ENCODE measurements around the gene AGAP3.

DNA sequence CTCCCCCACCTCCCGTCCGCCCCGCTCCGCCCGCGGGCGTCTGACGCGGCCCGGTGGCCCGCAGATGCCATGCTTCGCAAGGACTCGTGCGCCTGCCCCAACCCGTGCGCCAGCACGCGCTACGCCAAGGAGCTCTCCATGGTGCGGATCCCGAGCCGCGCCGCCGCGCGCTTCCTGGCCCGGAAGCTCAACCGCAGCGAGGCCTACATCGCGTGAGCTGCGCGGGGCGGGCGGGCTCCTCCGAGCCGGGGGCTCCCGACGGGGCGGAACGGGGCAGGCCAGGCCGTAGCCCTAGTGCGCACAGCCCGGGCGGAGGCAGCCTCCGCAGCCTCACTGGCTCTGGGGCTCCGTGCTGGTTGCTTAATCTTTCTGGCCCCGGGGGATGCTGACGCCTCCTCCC lies 35.2 kb upstream of the AGAP3 start:
- TF ChIP-seq, protein P1, sequence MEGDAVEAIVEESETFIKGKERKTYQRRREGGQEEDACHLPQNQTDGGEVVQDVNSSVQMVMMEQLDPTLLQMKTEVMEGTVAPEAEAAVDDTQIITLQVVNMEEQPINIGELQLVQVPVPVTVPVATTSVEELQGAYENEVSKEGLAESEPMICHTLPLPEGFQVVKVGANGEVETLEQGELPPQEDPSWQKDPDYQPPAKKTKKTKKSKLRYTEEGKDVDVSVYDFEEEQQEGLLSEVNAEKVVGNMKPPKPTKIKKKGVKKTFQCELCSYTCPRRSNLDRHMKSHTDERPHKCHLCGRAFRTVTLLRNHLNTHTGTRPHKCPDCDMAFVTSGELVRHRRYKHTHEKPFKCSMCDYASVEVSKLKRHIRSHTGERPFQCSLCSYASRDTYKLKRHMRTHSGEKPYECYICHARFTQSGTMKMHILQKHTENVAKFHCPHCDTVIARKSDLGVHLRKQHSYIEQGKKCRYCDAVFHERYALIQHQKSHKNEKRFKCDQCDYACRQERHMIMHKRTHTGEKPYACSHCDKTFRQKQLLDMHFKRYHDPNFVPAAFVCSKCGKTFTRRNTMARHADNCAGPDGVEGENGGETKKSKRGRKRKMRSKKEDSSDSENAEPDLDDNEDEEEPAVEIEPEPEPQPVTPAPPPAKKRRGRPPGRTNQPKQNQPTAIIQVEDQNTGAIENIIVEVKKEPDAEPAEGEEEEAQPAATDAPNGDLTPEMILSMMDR (IDR thresholded peaks at IDR 0.05), result no peak
- no peak for TF ChIP-seq EZH2 (IDR thresholded peaks at IDR 0.05; ENCODE audit: borderline replicate concordance, insufficient read depth, low read depth, low read length, poor library complexity, severe bottlenecking)
